NCI-H69 (cell line): ENCODE measurements around the gene JMJD7.

Source experiments
- DNase-seq: peaks from one replicate; lab custom pipeline; 2025; lab: John Stamatoyannopoulos, UW

The JMJD7 gene

DNA sequence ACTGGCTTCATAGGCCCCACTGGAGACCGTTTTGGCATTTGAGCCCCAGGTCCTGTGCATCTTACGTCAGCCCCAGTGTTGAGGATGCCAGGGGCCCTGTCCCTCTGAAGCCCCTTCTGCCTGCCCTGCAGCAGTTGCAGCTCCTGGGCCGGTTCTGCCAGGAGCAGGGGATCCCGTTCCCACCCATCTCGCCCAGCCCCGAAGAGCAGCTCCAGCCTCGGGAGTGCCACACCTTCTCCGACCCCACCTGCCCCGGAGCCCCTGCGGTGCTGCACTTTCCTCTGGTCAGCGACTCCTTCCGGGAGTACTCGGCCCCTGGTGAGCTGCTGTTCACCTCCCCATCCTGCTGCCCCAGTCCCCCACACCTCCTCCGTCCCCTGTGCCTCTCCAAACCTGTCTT, 19.3 kb downstream of the JMJD7 start:
- DNase-seq: no peak

GRCh38 chr15:41847981-41848380, 20.1 kb downstream of the JMJD7 start:
- DNase-seq: no peak

DNA sequence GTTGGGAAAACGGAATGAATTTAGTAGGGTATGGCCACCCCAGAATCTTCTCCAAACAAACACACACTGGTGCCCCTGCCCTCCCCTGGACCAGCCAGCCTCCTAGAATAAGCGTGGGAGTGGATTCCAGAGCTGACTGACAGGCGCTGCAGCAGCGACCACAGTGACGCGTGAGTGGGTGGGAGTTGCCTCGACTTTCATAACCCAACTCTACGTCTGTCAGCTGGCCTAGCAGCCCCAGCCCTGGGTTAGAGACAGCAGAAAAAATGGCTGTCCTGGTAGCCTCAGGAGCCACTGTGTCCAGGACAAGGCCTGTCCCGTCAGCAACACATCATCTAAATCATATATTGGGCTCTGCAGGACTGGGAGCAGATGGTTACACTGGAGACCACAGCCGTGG, 20.7 kb downstream of the JMJD7 start:
- DNase-seq: no peak

GRCh38 chr15:41849204-41849603, 21.3 kb downstream of the JMJD7 start:
- DNase-seq: no peak

- no peak for DNase-seq
Measured at GRCh38 chr15:41849861-41850260, 22.0 kb downstream of the JMJD7 start.

GRCh38 chr15:41850482-41851166, 22.7 kb downstream of the JMJD7 start:
- no peak for DNase-seq

- DNase-seq: no peak
Measured at GRCh38 chr15:41851167-41851523, 23.3 kb downstream of the JMJD7 start.

GRCh38 chr15:41851755-41852370, 24.0 kb downstream of the JMJD7 start:
- DNase-seq: no peak

GRCh38 chr15:41852736-41853590, 25.1 kb downstream of the JMJD7 start:
- no peak for DNase-seq

DNA sequence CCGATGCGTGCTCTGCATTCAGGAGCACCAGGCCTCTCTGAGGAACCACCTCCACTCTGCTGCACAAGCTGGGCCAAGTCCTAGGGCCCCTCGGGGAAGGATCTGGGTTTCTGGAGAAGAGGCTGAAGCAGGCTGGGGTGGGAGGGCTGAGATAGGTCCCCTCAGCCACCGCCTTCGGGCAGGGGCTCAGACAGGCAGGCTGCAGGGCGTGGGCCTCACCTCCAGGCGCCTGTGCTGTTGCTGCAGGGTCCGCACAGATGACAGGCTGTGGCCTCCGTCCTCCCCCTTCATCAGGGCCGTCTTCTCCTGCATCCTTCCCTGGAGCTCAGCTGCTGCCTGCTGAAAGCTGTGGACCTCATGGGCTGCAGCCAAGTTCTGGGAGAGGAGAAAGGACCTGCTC, 25.9 kb downstream of the JMJD7 start:
- DNase-seq: no peak

GRCh38 chr15:41854443-41854842, 26.6 kb downstream of the JMJD7 start:
- no peak for DNase-seq

- no peak for DNase-seq
Measured at GRCh38 chr15:41855261-41855961, 27.5 kb downstream of the JMJD7 start.

- no peak for DNase-seq
Measured at GRCh38 chr15:41856262-41856661, 28.4 kb downstream of the JMJD7 start.

- DNase-seq: no peak
Measured at GRCh38 chr15:41856716-41857115, 28.8 kb downstream of the JMJD7 start.

DNA sequence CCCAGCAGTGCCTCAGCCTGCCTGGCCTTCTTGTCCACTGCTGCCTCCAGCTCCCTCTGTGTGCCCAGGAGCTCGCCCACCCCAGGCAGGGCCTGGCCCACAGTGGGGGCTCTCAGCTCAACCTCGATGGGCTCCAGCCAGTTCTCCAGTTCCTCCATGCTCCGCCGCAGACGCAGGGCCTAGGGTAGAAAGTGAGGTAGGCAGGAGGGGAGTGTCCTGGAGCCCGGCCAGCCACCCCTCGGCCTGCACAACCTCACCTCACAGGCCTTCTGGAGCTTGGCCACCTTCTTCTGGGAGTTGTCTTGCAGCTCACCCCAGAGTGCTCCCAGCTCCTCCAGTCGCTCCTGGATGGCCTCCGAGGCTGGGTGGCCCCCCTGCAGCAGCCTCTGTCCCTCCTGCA, 29.4 kb downstream of the JMJD7 start:
- no peak for DNase-seq

DNA sequence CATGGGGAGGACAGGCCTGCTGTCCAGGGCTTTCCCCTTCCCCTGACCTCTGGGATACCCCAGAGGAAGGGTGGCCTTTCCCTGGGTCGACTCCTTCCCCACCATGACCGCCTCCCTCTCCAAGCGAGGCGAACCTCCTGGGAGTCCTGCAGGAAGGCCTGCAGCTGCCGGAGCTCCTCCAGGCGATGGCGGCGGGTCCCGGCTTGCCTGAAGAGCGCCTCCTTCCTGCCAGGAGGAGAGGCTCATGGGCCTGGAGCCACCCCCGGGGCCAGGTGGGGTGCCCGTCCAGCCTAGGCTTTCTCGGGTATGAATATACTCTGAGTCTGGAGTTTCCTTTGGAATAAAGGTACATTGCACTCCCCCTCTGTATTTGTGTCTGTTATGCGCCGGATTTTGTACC, 30.9 kb downstream of the JMJD7 start:
- no peak for DNase-seq

DNA sequence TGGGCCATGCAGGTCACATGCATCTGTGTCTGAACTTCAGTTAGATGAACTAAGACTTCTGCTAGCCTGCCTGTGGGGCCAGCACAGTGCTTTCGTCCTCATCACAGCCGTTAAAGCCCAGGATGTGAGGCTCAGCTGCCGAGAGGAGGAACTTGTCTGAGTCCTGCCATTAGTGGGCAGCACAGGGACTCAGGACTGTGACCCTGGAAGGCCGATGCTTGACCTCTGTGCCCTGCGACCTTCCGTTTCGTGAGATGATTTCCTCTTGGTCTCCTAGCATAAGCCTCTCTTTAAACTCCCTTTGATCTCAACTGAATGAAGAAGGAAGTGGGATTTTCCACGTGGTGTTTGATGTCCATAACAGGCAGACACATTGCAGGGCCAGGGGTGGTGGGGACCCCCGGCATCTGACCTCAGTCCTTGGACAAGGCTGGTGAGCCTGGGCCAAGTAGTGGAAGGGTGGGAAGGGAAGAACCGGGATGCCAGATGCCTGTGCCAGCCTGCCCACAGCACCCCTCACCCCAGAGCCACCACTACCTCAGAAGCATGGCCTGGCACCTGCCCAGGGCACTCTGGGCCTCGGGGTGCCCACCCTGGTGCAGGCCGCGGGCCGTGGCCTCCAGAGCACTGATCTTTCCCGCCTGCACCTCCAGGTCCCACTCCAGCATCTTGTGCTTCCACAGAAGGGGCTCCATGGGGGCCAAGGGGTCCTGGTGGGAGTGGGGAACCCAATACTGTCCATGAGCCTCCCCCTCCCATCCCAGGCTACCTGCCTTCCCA, 32.3 kb downstream of the JMJD7 start:
- no peak for DNase-seq

GRCh38 chr15:41861736-41862356, 34.0 kb downstream of the JMJD7 start:
- no peak for DNase-seq

DNA sequence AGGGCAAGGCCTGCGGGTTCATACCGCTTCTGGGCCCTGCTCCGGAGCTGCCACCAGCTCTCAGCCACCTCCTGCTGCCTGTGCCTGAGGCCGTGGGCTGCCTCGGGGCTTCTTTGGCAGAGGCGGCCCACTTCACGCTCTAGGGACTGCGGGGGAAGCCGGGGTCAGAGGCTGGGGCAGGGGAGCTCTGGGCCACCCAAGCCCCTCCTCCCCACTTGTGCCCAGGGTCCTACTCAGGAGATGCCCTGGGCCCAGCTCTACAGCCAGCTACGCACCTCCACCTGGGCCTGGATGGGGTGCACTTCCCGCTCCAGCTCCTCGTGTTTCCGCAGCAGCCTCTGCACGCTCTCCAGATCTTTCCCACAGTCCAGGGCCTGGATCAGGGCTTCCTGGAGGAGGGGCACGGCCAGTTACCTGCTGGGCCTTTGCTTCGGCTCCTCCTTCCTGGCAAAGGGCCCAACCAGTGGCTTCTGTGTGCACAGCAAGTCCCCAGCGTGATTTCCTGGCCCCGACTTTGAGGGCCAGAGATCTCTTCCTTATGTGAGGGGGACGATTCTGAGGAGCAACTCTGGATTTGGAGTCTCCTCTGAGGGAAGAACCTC, 34.7 kb downstream of the JMJD7 start:
- peak; percentile 86 for DNase-seq

DNA sequence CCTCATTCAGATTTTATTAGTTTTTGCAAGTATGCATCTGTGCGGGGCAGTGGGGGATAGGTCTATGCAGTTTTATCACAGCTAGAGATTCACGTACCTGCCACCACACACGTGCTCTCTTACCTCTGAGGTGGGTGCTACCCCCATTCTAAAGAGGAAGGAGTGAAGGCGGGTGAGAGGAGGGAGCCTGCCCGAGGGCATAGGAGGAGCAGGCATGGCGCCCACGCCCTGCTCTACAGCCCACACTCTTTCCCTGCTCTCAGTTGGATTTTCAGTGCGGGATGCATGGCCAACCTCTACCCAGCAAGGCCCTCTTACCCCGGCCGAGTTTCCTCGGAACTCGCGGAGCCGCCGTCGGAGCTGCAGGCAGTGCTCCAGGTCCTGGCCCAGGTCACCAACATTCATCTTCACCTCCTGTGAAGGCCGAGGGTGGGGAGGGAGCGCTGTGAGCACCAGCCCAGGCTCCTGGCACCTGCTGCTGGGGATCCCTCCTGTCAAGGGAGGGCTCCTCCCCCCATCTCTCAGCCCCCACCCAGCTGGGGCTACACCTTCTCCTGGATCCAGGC, 37.7 kb downstream of the JMJD7 start:
- DNase-seq: no peak
